ENCODE measurements around the gene COMT.

- TF ChIP-seq, protein P1, sequence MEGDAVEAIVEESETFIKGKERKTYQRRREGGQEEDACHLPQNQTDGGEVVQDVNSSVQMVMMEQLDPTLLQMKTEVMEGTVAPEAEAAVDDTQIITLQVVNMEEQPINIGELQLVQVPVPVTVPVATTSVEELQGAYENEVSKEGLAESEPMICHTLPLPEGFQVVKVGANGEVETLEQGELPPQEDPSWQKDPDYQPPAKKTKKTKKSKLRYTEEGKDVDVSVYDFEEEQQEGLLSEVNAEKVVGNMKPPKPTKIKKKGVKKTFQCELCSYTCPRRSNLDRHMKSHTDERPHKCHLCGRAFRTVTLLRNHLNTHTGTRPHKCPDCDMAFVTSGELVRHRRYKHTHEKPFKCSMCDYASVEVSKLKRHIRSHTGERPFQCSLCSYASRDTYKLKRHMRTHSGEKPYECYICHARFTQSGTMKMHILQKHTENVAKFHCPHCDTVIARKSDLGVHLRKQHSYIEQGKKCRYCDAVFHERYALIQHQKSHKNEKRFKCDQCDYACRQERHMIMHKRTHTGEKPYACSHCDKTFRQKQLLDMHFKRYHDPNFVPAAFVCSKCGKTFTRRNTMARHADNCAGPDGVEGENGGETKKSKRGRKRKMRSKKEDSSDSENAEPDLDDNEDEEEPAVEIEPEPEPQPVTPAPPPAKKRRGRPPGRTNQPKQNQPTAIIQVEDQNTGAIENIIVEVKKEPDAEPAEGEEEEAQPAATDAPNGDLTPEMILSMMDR (IDR thresholded peaks at IDR 0.05) = no peak
- TF ChIP-seq POLR2A (IDR thresholded peaks at IDR 0.05) = no peak
Observed at GRCh38 chr22:19905347-19906276, 36.0 kb upstream of the COMT start.
